T-helper 1 cell treated with Interleukin-12 subunit alpha and Interleukin-12 subunit beta and Interleukin-4 antibody, amounts not matched to agents 30 μg/mL and 1 μg/mL, for 36 hours (primary cell): Measurements from ENCODE around the gene SLC16A2.

Source experiments
- H3K27ac Mint-ChIP-seq: one replicate; pipeline ENCODE4 v1.8.0; 2021; ENCODE audit warnings: mild to moderate bottlenecking, mixed read lengths
- H3K27me3 Mint-ChIP-seq: one replicate; pipeline ENCODE4 v1.8.0; 2021; ENCODE audit warnings: low read depth, mixed read lengths
- H3K36me3 Mint-ChIP-seq: one replicate; pipeline ENCODE4 v1.8.0; 2021; ENCODE audit warnings: low read depth, mixed read lengths
- H3K4me1 Mint-ChIP-seq: one replicate; pipeline ENCODE4 v1.8.0; 2021; ENCODE audit warnings: low read depth, mixed read lengths
- H3K4me3 Mint-ChIP-seq: one replicate; pipeline ENCODE4 v1.8.0; 2021; ENCODE audit warnings: mild to moderate bottlenecking, moderate library complexity, mixed read lengths
- H3K9me3 Mint-ChIP-seq: one replicate; pipeline ENCODE4 v1.8.0; 2021; ENCODE audit warnings: mixed read lengths

Gene SLC16A2

GRCh38 chrX:74423289-74423998, 2.2 kb downstream of the SLC16A2 start:
- peaks cover 3% of the 10 kb centered on the region for H3K4me1 Mint-ChIP-seq
- H3K9me3 Mint-ChIP-seq: no peaks in the 10 kb centered on the region
- H3K27me3 Mint-ChIP-seq: peaks cover 41% of the 10 kb centered on the region
- H3K4me3 Mint-ChIP-seq: no peak overlapping the region
- H3K27ac Mint-ChIP-seq: no peak overlapping the region
- no peaks in the 10 kb centered on the region for H3K36me3 Mint-ChIP-seq

DNA sequence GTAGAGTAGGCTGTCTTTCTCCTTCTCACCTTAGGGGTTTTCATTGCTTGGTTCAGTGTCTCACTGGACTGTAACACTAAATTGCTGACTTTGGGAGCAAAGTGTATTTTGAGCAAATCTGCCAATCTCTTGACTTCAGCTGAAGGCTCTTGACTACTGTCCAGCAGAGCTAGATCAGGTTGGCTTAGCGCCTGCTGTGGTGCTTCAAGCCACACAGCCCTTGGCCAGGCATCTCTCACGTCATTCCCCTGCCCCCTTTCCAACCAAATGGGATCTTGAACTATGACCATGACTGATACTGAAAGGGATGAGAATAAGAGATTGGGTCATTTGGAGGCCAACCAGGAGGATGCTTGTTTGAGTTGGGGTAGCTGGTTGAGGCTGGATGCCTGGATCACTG, 4.8 kb downstream of the SLC16A2 start:
- peaks cover 20% of the 10 kb centered on the region for H3K27me3 Mint-ChIP-seq
- no peak overlapping the region for H3K4me3 Mint-ChIP-seq
- no peak overlapping the region for H3K27ac Mint-ChIP-seq
- H3K36me3 Mint-ChIP-seq: no peaks in the 10 kb centered on the region
- no peaks in the 10 kb centered on the region for H3K4me1 Mint-ChIP-seq
- H3K9me3 Mint-ChIP-seq: no peaks in the 10 kb centered on the region

DNA sequence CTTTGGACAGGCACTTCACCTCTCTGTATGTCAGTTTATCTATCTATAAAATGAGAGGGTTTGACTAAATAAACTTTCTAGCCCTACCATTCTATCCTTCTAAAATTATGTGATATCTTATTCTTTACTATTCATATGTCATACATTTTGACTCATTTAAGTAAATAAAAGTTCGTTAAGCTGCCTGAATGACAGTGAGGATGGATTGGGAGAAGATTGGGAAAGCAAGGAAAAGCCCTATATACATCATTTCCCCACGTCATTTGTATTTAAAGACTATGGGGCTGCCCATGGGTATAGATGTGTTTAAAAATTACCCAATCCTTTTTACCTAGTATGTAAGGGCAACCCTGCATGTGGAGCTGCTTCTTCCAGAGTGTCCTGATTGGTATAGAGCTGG, 5.3 kb downstream of the SLC16A2 start:
- Mint-ChIP-seq H3K4me1 (no peaks in the 10 kb centered on the region), H3K36me3 (no peaks in the 10 kb centered on the region), H3K9me3 (no peaks in the 10 kb centered on the region), H3K4me3 (no peak overlapping the region), H3K27ac (no peak overlapping the region), H3K27me3 (peaks cover 17% of the 10 kb centered on the region)

GRCh38 chrX:74431797-74432196, 10.5 kb downstream of the SLC16A2 start:
- Mint-ChIP-seq H3K27ac (no peak overlapping the region), H3K36me3 (no peaks in the 10 kb centered on the region)

GRCh38 chrX:74434336-74434735, 13.0 kb downstream of the SLC16A2 start:
- no peaks in the 10 kb centered on the region for H3K9me3 Mint-ChIP-seq
- H3K27me3 Mint-ChIP-seq: no peaks in the 10 kb centered on the region
- H3K4me3 Mint-ChIP-seq: no peak overlapping the region
- H3K36me3 Mint-ChIP-seq: no peaks in the 10 kb centered on the region
- H3K4me1 Mint-ChIP-seq: no peaks in the 10 kb centered on the region
- no peak overlapping the region for H3K27ac Mint-ChIP-seq

More at GRCh38 chrX:74431797-74432196, 10.5 kb downstream of the SLC16A2 start:
- H3K4me1 Mint-ChIP-seq: no peaks in the 10 kb centered on the region
- H3K9me3 Mint-ChIP-seq: no peaks in the 10 kb centered on the region
- no peaks in the 10 kb centered on the region for H3K27me3 Mint-ChIP-seq
- no peak overlapping the region for H3K4me3 Mint-ChIP-seq

DNA sequence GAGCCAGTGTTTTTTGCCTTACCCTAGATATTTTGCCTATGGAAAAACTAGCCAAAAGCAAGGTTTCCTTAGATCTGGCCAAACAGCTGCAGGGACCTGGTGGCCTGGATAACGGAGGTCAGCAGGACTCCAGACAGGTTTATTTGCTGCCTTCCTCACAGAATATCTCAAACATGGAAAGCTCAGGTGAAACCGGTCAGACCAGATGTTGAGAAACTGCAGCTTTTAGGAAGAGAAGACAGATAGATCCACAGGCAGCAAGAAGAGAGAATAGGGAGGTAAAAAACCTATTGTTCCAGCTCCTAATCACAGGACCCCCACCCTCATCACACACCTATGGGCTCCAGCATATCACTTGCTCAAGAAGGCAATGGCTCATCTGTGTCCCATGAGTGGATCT, 16.2 kb downstream of the SLC16A2 start:
- Mint-ChIP-seq H3K27me3 (no peaks in the 10 kb centered on the region), H3K4me3 (no peak overlapping the region), H3K9me3 (no peaks in the 10 kb centered on the region), H3K36me3 (no peaks in the 10 kb centered on the region), H3K27ac (no peak overlapping the region), H3K4me1 (no peaks in the 10 kb centered on the region)

DNA sequence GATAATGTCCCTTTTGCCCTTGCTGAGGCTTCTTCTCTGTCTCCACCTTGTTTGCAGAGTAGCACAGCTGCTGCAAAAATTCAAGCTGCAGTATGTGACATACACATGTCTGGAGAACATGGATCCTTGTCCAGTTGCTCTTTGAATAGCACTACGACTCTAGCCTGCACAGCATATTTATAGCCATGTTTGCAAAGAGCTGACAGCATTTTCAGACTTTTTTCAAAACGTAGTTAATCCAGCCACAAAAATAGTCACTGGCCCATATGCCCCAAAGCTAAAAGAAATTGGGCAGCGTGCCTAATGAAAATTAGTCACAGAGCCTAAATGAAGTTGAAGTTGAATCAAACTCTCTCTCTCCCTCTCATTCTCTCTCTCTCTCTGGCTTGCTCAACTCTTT, 17.5 kb downstream of the SLC16A2 start:
- H3K9me3 Mint-ChIP-seq: no peaks in the 10 kb centered on the region
- no peaks in the 10 kb centered on the region for H3K4me1 Mint-ChIP-seq
- no peaks in the 10 kb centered on the region for H3K36me3 Mint-ChIP-seq
- H3K4me3 Mint-ChIP-seq: no peak overlapping the region
- H3K27ac Mint-ChIP-seq: no peak overlapping the region
- H3K27me3 Mint-ChIP-seq: no peaks in the 10 kb centered on the region

- H3K36me3 Mint-ChIP-seq: no peaks in the 10 kb centered on the region
- no peaks in the 10 kb centered on the region for H3K4me1 Mint-ChIP-seq
- no peaks in the 10 kb centered on the region for H3K27me3 Mint-ChIP-seq
- H3K4me3 Mint-ChIP-seq: no peak overlapping the region
- H3K9me3 Mint-ChIP-seq: no peaks in the 10 kb centered on the region
- no peak overlapping the region for H3K27ac Mint-ChIP-seq
Observed at GRCh38 chrX:74445099-74445498, 23.8 kb downstream of the SLC16A2 start.

DNA sequence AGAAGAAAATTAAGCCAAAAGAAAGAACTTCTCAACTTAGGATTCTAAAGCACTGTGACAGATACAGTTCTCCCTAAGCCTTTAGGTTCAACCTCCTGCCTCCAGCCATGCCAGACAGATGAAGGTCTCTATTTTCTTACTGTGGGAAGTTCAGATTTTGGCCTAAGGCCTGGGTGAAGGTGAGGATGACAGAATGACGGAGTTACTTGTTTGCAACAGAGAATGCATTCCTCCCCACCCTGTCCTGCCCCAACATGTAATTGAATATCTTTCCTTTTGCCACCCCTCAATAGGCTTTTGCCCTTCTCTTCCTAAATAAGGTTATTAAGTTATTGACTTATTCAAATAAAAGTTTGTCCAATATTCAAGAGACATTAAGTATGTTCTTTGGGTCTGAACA, 25.6 kb downstream of the SLC16A2 start:
- Mint-ChIP-seq H3K27ac (no peak overlapping the region), H3K4me3 (no peak overlapping the region), H3K27me3 (no peaks in the 10 kb centered on the region), H3K4me1 (no peaks in the 10 kb centered on the region), H3K9me3 (no peaks in the 10 kb centered on the region), H3K36me3 (no peaks in the 10 kb centered on the region)

DNA sequence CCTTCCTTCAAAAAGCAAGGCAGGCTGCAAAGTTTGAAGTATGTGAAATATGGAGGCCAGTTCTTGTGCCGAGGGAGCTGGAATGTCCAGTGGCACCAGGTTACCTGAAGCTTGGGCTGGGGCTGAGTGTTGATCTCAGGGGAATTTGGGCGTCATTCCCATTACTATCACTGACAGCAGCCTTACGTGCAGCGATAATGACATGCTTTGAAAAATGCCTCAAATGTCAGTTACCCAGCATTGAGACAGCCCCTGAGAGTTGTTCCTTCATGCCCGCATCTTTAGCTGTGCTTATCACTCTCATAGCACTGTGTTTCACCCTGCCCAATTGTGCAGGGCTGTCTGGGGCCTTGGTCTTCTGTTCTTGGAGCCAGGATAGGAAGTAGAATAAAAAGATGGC, 27.4 kb downstream of the SLC16A2 start:
- H3K27ac Mint-ChIP-seq: no peak overlapping the region

GRCh38 chrX:74449322-74449936, 28.1 kb downstream of the SLC16A2 start:
- Mint-ChIP-seq H3K9me3 (no peaks in the 10 kb centered on the region), H3K4me1 (no peaks in the 10 kb centered on the region), H3K36me3 (no peaks in the 10 kb centered on the region), H3K27me3 (no peaks in the 10 kb centered on the region), H3K4me3 (no peak overlapping the region), H3K27ac (no peak overlapping the region)

More for the DNA sequence above, 27.4 kb downstream of the SLC16A2 start:
- Mint-ChIP-seq H3K27me3 (no peaks in the 10 kb centered on the region), H3K4me3 (no peak overlapping the region), H3K36me3 (no peaks in the 10 kb centered on the region), H3K9me3 (no peaks in the 10 kb centered on the region), H3K4me1 (no peaks in the 10 kb centered on the region)

DNA sequence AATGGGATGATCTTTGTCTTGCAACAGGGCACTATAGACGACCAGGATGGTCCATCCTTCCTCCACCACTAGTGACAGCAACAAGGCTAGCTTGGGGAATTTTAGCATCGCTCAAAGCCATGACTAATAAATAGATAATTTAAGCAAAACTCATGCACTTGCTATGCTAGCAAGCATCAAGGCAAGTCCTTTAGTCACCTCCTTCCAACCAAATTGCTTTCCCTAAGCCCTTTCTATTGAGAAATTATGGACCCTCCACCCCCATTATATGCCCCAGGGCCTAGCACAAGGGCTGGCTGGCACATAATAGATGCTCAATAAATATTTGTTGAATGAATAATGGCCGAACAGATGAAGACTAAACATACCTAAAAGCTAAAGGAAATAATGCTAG, 28.6 kb downstream of the SLC16A2 start:
- H3K9me3 Mint-ChIP-seq: no peaks in the 10 kb centered on the region

GRCh38 chrX:74450803-74451449, 29.6 kb downstream of the SLC16A2 start:
- no peaks in the 10 kb centered on the region for H3K36me3 Mint-ChIP-seq
- no peaks in the 10 kb centered on the region for H3K4me1 Mint-ChIP-seq
- H3K4me3 Mint-ChIP-seq: no peak overlapping the region
- no peak overlapping the region for H3K27ac Mint-ChIP-seq
- no peaks in the 10 kb centered on the region for H3K9me3 Mint-ChIP-seq
- H3K27me3 Mint-ChIP-seq: no peaks in the 10 kb centered on the region

More for the DNA sequence above, 28.6 kb downstream of the SLC16A2 start:
- no peak overlapping the region for H3K4me3 Mint-ChIP-seq
- H3K27ac Mint-ChIP-seq: no peak overlapping the region
- H3K4me1 Mint-ChIP-seq: no peaks in the 10 kb centered on the region
- no peaks in the 10 kb centered on the region for H3K27me3 Mint-ChIP-seq
- no peaks in the 10 kb centered on the region for H3K36me3 Mint-ChIP-seq

DNA sequence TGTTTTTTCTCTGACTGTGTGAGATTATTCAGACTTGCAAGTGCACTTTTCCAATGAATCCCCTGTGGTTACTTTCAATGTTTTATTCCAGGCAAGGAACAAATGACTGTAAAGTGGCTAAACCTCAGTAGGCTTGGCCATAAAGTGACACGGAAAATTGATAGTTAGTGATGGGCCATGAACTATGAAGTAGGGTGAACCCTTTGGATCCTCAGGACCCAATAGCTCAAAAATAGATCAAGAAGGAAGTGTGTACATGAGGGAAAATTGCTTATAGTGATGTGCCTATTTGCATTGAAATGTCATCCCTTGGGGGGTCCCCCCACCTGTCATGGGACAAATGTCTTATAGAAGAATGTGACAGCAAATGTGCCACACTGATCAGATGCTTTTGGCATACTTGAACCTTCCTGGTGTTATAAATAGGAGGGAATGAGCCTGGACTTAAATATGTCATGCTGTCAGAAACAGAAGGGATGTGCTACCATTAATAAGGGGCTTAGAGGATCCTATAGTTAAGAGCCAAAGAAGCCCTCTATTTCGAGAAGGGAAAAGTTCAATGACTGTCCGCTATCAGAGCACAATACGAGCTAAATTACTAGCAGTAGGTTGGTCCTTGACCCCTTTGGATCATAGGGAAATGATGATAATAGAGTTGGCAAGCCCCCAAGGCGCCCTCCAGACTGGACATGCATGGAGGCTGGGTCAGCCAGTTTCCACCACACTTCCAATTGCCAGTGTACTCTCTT, 30.3 kb downstream of the SLC16A2 start:
- Mint-ChIP-seq H3K4me1 (no peaks in the 10 kb centered on the region), H3K9me3 (no peaks in the 10 kb centered on the region), H3K4me3 (no peak overlapping the region), H3K36me3 (no peaks in the 10 kb centered on the region), H3K27me3 (no peaks in the 10 kb centered on the region), H3K27ac (no peak overlapping the region)

DNA sequence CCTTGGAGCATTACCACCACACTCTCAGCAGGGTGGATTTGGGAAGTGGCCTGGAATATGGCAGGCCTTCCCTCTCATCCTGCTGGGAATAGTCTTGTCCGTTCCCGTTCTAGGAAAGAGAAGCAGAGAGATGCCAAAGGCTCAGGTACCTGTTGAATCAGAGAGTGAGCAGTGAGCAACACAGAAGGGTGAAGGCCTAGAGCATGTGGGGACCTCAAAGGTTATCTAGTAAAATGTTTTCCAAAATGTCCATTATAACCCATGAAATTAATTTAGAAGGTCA, 30.8 kb downstream of the SLC16A2 start:
- Mint-ChIP-seq H3K27me3 (no peaks in the 10 kb centered on the region), H3K4me3 (no peak overlapping the region), H3K9me3 (no peaks in the 10 kb centered on the region), H3K27ac (no peak overlapping the region), H3K36me3 (no peaks in the 10 kb centered on the region), H3K4me1 (no peaks in the 10 kb centered on the region)
